Aorta (tissue), 5 donors: ENCODE measurements around the gene C1QTNF12. TPM values are rescaled to one million over a fixed set of nuclear protein-coding genes. Genes with fewer than 3 reads are reported as not detected.

ENCODE experiments used
- ATAC-seq: fragments of 200-7000 bp; cut with Tn5 transposase; one replicate; pipeline ENCODE4 v1.9.1; 2022; ENCODE audit warnings: moderate library complexity; ENCODE audit not compliant: low FRiP score
- DNase-seq, 2 donors: peaks; one replicate each; pipeline ENCODE4 v3.0.0-alpha.2; 2020
- H3K27ac ChIP-seq, 2 donors: one replicate each; pipeline ENCODE4 v1.5.1; 2013; ENCODE audit warnings: low read length in 2 of 2, mild to moderate bottlenecking in 2 of 2, moderate library complexity in 2 of 2, control low read depth in 1 of 2, inconsistent platforms in 1 of 2, low read depth in 1 of 2
- H3K27me3 ChIP-seq, 2 donors: one replicate each; pipeline ENCODE4 v1.6.1; 2013; ENCODE audit warnings: control low read depth in 1 of 2, low read length in 1 of 2, mild to moderate bottlenecking in 1 of 2, moderate library complexity in 1 of 2; ENCODE audit not compliant: insufficient read depth in 2 of 2, control insufficient read depth in 1 of 2
- H3K36me3 ChIP-seq, 2 donors: one replicate each; pipeline ENCODE4 v1.6.1; 2013; ENCODE audit warnings: control low read depth in 1 of 2, low read length in 1 of 2, mild to moderate bottlenecking in 1 of 2; ENCODE audit not compliant: insufficient read depth in 2 of 2, control insufficient read depth in 1 of 2
- H3K4me1 ChIP-seq, 2 donors: one replicate each; pipeline ENCODE4 v1.6.1; 2013; ENCODE audit warnings: low read length in 2 of 2, control low read depth in 1 of 2, mild to moderate bottlenecking in 1 of 2, moderate library complexity in 1 of 2; ENCODE audit not compliant: insufficient read depth in 2 of 2, control insufficient read depth in 1 of 2
- H3K4me3 ChIP-seq, 2 donors: one replicate each; pipeline ENCODE4 v1.5.1; 2013; ENCODE audit warnings: low read length in 2 of 2, control low read depth in 1 of 2, mild to moderate bottlenecking in 1 of 2
- H3K9me3 ChIP-seq: one replicate; pipeline ENCODE4 v1.6.1; 2013; ENCODE audit warnings: mild to moderate bottlenecking, low read length; ENCODE audit not compliant: control insufficient read depth
- WGBS, 2 donors: extraction: QIAGEN DNeasy Blood & Tissue Kit; methylation state at CpG; one replicate each; pipeline ENCODE4 v1.1.7; 2013; 5-methylcytosine and 5-hydroxymethylcytosine counted together
- intact Hi-C, 2 donors: fragments of 100-400 bp; cut with DNase I; formaldehyde crosslinking; loops; one replicate each; pipeline versions ENCODE4 v1.14.2 to v1.15.0; 2022
- polyA plus RNA-seq, 2 donors: library from polyadenylated mRNA; stranded (reverse); fragments of 200-250 nt; gene quantifications; one replicate each; pipeline ENCODE4 v1.2.3, GENCODE V29; 2013
- total RNA-seq, 2 donors: library from RNA; stranded (reverse); fragmentation: NEBNext Ultra II Directional; extraction: Animal tissue kit (Norgen Biotek cat#: 25700); gene quantifications; one replicate each; pipeline ENCODE4 v1.2.1, GENCODE V29; 2021
- donor health status: healthy with polysubstance abuse.
- donor health status: Bipolar disorder and iron deficiency.
- donor health status: DM: no; HTN: no; CAD: no.
- donor health status: DM: no; HTN: no; CAD: no.
- donor health status: DM: yes; HTN: yes; CAD: no.

The C1QTNF12 gene
- total and polyA plus RNA-seq, 4 donors: 3.4 to 10.0 (median 4.1) TPM

DNA sequence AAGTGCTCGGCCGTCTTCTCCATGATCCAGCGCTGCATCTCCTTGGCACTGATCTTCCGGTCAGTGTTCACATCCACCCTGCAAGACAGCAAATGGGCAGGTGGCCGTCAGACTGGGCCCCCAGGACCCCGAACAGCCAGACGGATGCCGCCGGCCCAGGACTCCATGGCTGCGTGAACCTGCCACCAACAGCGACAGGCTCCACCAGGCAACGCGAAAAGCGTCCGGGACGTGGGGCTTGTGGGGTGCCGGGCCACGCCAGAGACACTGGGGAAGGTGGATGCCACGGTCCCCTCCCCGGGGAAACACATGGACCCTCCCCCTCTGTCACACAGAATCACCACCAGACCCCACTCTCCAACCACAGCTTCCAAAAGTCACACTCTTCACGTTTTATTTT lies 22.6 kb downstream of the C1QTNF12 start:
- peaks cover 0 to 13% of the 10 kb centered on the region in 2 donors for H3K36me3 ChIP-seq
- no peak overlapping the region for H3K27ac ChIP-seq
- H3K9me3 ChIP-seq: no peaks in the 10 kb centered on the region
- intact Hi-C loops: no loop called here
- no peak for DNase-seq
- no peaks in the 10 kb centered on the region for H3K4me1 ChIP-seq
- no peak overlapping the region for H3K4me3 ChIP-seq
- 92 to 93% methylated on average over 20 to 21 of the region's 21 CpGs for WGBS, 2 donors
- H3K27me3 ChIP-seq: no peaks in the 10 kb centered on the region
- no peak for ATAC-seq

- no peak overlapping the region for H3K27ac ChIP-seq
- ATAC-seq: no peak
- no peak for DNase-seq
- 91 to 95% methylated on average over 15 of the region's 15 CpGs for WGBS, 2 donors
- no peaks in the 10 kb centered on the region for H3K4me1 ChIP-seq
- H3K4me3 ChIP-seq: no peak overlapping the region
- H3K27me3 ChIP-seq: no peaks in the 10 kb centered on the region
- H3K36me3 ChIP-seq: peaks cover 0 to 13% of the 10 kb centered on the region in 2 donors
- H3K9me3 ChIP-seq: no peaks in the 10 kb centered on the region
- intact Hi-C loops: no loop called here
These were observed 23.2 kb downstream of the C1QTNF12 start for GRCh38 chr1:1223321-1223720.

DNA sequence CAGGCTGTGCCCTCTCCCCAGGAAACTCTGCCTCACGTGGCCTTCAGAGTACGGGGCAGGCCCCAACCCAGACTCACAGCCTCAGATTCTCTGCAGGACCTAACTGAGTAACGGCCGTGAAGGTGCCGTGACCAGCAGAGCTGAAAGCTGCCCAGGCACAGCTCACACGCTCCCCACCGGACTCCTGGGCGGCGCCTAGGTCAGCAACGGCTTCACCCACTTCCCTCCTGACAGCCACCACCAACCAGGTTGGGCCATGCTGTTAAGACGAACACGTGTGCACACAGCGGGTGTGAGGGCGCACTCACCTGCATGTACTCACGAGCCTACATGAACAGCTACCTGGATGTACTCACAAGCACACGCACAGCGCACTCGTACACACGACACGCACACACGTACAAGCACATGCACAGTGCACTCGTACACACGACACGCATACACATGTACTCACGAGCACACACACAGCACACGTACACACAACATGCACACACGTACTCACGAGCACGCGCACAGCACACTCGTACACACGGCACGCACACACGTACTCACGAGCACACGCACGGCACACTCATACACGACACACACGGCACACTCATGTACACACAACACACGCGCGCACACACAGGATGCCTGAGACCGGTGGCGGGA lies 23.8 kb downstream of the C1QTNF12 start:
- intact Hi-C loops: no loop called here
- WGBS, 2 donors: 92 to 95% methylated on average over 44 of the region's 44 CpGs
- H3K36me3 ChIP-seq: peaks cover 0 to 14% of the 10 kb centered on the region in 2 donors

DNA sequence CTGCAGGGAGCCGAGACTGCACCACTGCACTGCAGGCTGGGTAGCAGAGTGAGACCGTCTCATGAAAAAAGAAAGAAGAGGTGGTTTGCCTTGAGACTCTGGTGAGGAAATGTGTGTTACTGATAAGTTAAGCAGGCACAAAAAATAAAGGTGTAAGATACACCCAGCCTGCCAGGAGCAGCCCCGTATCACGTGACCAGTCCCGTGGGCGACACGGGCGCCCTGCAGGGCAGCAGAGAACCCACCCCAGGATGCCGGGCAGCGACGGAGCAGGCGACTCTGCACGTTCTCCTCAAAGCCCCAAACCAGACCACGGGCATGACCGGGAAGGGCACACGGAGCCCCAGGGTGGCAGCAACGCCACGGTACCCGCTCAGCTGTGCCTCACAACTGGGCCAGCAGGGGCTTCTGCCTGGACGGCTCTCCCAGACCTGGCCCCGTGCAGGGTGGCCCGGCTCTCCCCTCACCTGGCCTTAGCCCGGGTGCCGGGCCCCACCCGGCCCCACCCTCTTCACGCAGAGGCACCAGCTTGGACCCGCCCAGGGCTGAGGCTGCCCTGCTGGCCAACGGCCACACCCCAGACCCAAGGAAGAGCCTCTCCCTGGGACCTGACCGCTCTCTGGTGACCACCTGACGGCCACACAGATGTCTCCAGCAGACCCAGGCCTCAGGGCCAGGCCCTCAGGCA lies 24.5 kb downstream of the C1QTNF12 start:
- Histone ChIP-seq H3K4me1 (no peaks in the 10 kb centered on the region), H3K27me3 (no peaks in the 10 kb centered on the region), H3K9me3 (no peaks in the 10 kb centered on the region), H3K4me3 (no peak overlapping the region), H3K36me3 (peaks cover 0 to 12% of the 10 kb centered on the region in 2 donors), H3K27ac (no peak overlapping the region)
- WGBS, 2 donors: 84 to 91% methylated on average over 30 of the region's 30 CpGs
- intact Hi-C loops: no loop called here
- DNase-seq (no peak), ATAC-seq (no peak)

More for the DNA sequence above, 23.8 kb downstream of the C1QTNF12 start:
- no peak overlapping the region for H3K4me3 ChIP-seq
- ATAC-seq: no peak
- H3K27me3 ChIP-seq: no peaks in the 10 kb centered on the region
- no peak for DNase-seq
- no peak overlapping the region for H3K27ac ChIP-seq
- H3K4me1 ChIP-seq: no peaks in the 10 kb centered on the region
- no peaks in the 10 kb centered on the region for H3K9me3 ChIP-seq

- ATAC-seq (no peak), DNase-seq (no peak)
- no peak overlapping the region for H3K4me3 ChIP-seq
- H3K36me3 ChIP-seq: peaks cover 0 to 12% of the 10 kb centered on the region in 2 donors
- intact Hi-C loops: no loop called here
- no peaks in the 10 kb centered on the region for H3K27me3 ChIP-seq
- H3K4me1 ChIP-seq: no peaks in the 10 kb centered on the region
- no peak overlapping the region for H3K27ac ChIP-seq
- H3K9me3 ChIP-seq: no peaks in the 10 kb centered on the region
- WGBS, 2 donors: 86 to 90% methylated on average over 24 of the region's 24 CpGs
These were observed 26.3 kb downstream of the C1QTNF12 start for GRCh38 chr1:1220197-1220596.

DNA sequence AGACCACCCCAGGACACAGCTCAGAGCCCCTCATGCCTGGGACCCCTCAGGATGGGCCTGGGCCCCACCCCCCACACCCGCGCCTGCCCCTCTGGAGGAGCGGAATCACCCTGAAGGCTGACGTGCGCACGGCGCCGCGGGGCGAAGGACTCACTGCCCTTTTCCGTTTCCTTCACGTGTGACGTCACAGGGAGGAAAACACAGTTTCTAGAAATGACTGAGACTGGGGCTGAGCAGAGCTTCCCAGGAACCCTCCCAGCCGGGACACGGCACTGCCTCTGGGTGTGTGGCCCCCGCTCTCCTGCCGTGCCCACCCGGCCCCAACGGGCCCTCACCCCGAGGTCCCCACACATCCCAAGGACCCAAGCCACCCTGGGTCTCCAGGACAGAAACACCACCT lies 27.2 kb downstream of the C1QTNF12 start:
- no peaks in the 10 kb centered on the region for H3K4me1 ChIP-seq
- 95 to 96% methylated on average over 18 to 20 of the region's 20 CpGs for WGBS, 2 donors
- H3K27ac ChIP-seq: no peak overlapping the region
- ATAC-seq (no peak), DNase-seq (no peak)
- no peaks in the 10 kb centered on the region for H3K9me3 ChIP-seq
- H3K27me3 ChIP-seq: no peaks in the 10 kb centered on the region
- H3K4me3 ChIP-seq: no peak overlapping the region
- H3K36me3 ChIP-seq: peaks cover 0 to 12% of the 10 kb centered on the region in 2 donors
- intact Hi-C loops: no loop called here

DNA sequence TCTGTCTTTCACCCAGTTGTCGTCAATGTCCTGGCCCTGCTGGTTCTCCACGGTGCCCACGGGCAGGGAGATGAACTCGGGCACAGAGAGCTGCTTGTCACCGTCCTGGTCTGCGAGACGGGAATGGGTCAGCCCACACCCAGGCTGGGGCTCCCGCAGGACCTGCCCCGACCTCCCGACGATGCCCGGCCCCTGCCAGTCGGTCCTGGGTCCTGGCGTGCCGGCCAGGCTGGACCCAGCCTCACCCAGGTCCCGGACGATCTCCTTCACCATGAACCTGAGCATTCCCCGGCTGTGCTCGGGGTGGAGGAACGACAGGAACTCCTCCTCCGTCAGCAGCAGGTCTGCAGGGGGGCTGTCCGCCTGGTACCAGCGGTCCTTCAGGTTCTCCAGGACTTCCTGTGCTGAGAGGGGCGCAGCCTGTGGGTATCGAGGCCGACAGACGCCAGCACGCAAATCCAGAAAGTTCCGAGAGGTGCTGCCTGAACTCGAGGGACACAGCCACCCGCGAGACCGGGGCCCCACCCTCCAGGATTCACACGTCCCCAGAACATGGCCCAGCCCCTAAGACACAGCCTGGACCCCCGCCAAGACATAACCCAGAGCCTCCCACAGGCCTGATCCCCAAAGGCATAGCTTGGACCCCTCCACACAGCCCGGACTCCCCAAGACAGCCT lies 27.9 kb downstream of the C1QTNF12 start:
- WGBS, 2 donors: 94% methylated on average over 36 of the region's 36 CpGs
- no peak for ATAC-seq
- peaks cover 0 to 12% of the 10 kb centered on the region in 2 donors for H3K36me3 ChIP-seq
- H3K4me3 ChIP-seq: no peak overlapping the region
- H3K9me3 ChIP-seq: no peaks in the 10 kb centered on the region
- no peak for DNase-seq
- H3K27ac ChIP-seq: no peak overlapping the region
- no peaks in the 10 kb centered on the region for H3K27me3 ChIP-seq
- intact Hi-C loops: no loop called here
- no peaks in the 10 kb centered on the region for H3K4me1 ChIP-seq

GRCh38 chr1:1217621-1218523 lies 28.6 kb downstream of the C1QTNF12 start:
- intact Hi-C loops: no loop called here
- Histone ChIP-seq H3K4me3 (no peak overlapping the region), H3K27me3 (no peaks in the 10 kb centered on the region), H3K36me3 (peaks cover 0 to 7% of the 10 kb centered on the region in 2 donors), H3K27ac (no peak overlapping the region), H3K4me1 (no peaks in the 10 kb centered on the region), H3K9me3 (no peaks in the 10 kb centered on the region)
- DNase-seq (no peak), ATAC-seq (no peak)
- WGBS, 2 donors: 90 to 91% methylated on average over 52 of the region's 52 CpGs
